Activated CD4-positive, alpha-beta T cell treated with anti-CD3 and anti-CD28 coated beads for 36 hours (primary cell): ENCODE measurements around the gene MEX3B. TPM values are rescaled to one million over a fixed set of nuclear protein-coding genes. Genes with fewer than 3 reads are reported as not detected.

Experiments used
- ATAC-seq: fragments of 200-7000 bp; cut with Tn5 transposase; one replicate; pipeline ENCODE4 v1.10.0; 2021; ENCODE audit warnings: mild to moderate bottlenecking, moderate library complexity
- CTCF ChIA-PET: fragments of 350-600 bp; sonication (Branson Sonifier 250); formaldehyde crosslinking; loops from one replicate; lab custom pipeline; 2021; ENCODE audit warnings: antibody characterized with exemption; lab: Charles Lee
- POLR2A ChIA-PET: fragments of 350-600 bp; sonication (Branson Sonifier 250); formaldehyde crosslinking; loops from one replicate; lab custom pipeline; 2021; ENCODE audit warnings: antibody characterized with exemption, inconsistent platforms; lab: Charles Lee
- DNase-seq: peaks from one replicate; pipeline ENCODE4 v3.0.0-alpha.2; 2020
- H3K27ac Mint-ChIP-seq: one replicate; pipeline ENCODE4 v1.8.0; 2021; ENCODE audit warnings: mixed read lengths
- H3K27me3 Mint-ChIP-seq: one replicate; pipeline ENCODE4 v1.8.0; 2021; ENCODE audit warnings: mixed read lengths
- H3K36me3 Mint-ChIP-seq: one replicate; pipeline ENCODE4 v1.8.0; 2021; ENCODE audit warnings: low read depth, mixed read lengths
- H3K4me1 Mint-ChIP-seq: one replicate; pipeline ENCODE4 v1.8.0; 2021; ENCODE audit warnings: mixed read lengths
- H3K4me3 Mint-ChIP-seq: one replicate; pipeline ENCODE4 v1.8.0; 2021; ENCODE audit warnings: mild to moderate bottlenecking, moderate library complexity, mixed read lengths
- H3K9me3 Mint-ChIP-seq: one replicate; pipeline ENCODE4 v1.8.0; 2021; ENCODE audit warnings: low read depth, mixed read lengths
- intact Hi-C, 2 experiments: fragments of 100-400 bp; cut with DNase I in 1 of 2; cut with micrococcal nuclease in 1 of 2; formaldehyde crosslinking; loops; one replicate each; pipeline versions ENCODE4 v1.14.2 to v1.15.1; 2022 to 2024; cut with DNase I, micrococcal nuclease
- total RNA-seq, 2 experiments: library from RNA; stranded (reverse); gene quantifications; one replicate each; pipeline ENCODE4 v1.2.3, GENCODE V29; 2021

MEX3B gene
- total RNA-seq, 2 experiments from 2014 or later, result 1.2 to 1.3 TPM

- Mint-ChIP-seq H3K4me1 (peaks cover 12% of the 10 kb centered on the region), H3K27me3 (peaks cover 21% of the 10 kb centered on the region), H3K27ac (no peak overlapping the region), H3K36me3 (no peaks in the 10 kb centered on the region), H3K9me3 (no peaks in the 10 kb centered on the region), H3K4me3 (peak overlapping the region; percentile 66)
- intact Hi-C loops, result loop anchor here (1.0 to 10.0 kb wide), 12 partner anchors 151 to 1893 kb away; partner anchors contain the start of genes EFL1 (in 2 of the 2), SAXO2 (in 2 of the 2), BTBD1 (in 1 of the 2) and FAH (in 1 of the 2)
- ATAC-seq, result no peak
- POLR2A ChIA-PET, result interaction anchor here (0.8 to 1.3 kb wide), 2 partner anchors 631 to 751 kb away, joined by 3 read pairs; no protein-coding TSS in a partner anchor
- CTCF ChIA-PET, result interaction anchor here (0.7 kb wide), 1 partner anchor 55 kb away, joined by 3 read pairs; no protein-coding TSS in a partner anchor
- DNase-seq, result no peak
These were observed 1.9 kb upstream of the MEX3B start for GRCh38 chr15:82047453-82048400.

DNA sequence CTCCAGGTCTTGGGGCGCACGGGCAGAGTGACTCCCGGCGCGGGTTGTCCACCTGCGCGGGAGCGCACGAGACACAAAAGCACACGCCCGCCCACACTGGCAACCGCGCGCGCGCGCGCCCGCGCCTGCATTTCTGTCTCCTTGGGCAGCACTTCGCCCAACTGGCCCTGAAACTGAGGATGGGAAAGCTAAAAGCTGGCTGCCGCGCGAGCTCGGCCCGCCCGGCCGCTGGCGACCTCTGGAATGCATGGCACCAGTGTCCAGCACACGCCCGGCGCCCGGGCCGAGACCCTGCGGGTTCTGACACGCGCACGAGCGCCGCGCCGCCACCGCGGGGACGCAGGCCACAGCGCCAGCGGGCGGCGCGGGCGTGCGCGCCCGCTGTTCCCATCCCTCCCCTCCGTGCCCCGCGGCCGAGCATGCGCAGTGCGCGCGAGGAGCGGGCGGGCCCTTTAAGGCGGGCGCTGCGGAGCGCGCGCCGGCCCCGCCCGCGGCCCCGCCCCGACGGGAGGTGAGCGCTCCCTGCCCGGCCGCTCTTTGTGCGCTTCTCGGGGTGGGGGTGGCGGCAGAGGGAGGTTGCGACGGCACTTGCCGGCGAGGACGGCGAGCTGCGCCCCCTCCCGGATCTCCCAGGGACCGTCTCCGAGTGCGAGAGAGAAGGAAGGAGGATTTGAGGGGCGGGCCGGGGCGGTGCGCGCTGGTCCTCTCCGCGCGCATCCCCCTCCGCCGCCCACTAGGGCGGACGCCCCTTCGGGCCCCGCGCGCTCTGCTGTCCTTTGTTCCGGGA is 1.0 kb upstream of the MEX3B start:
- peak; percentile 95 for DNase-seq
- peak overlapping the region; percentile 81 for H3K4me3 Mint-ChIP-seq
- H3K36me3 Mint-ChIP-seq, result no peaks in the 10 kb centered on the region
- ATAC-seq, result peak; percentile 77
- H3K4me1 Mint-ChIP-seq, result peaks cover 12% of the 10 kb centered on the region
- POLR2A ChIA-PET, result interaction anchor here (1.3 kb wide), 1 partner anchor 750 kb away, joined by 3 read pairs; no protein-coding TSS in a partner anchor
- CTCF ChIA-PET, result interaction anchor here (0.6 to 0.8 kb wide), 3 partner anchors 54 to 587 kb away, joined by 3 to 4 read pairs (median 3); no protein-coding TSS in a partner anchor
- H3K27me3 Mint-ChIP-seq, result peaks cover 21% of the 10 kb centered on the region
- H3K27ac Mint-ChIP-seq, result peak overlapping the region; percentile 85
- intact Hi-C loops, result loop anchor here (1.0 to 10.0 kb wide), 14 partner anchors 152 to 1892 kb away; partner anchors contain the start of genes EFL1 (in 2 of the 2), SAXO2 (in 2 of the 2), BTBD1 (in 1 of the 2) and FAH (in 1 of the 2)
- H3K9me3 Mint-ChIP-seq, result no peaks in the 10 kb centered on the region

- peaks cover 21% of the 10 kb centered on the region for H3K27me3 Mint-ChIP-seq
- no peak for ATAC-seq
- peak; percentile 53 for DNase-seq
- no peaks in the 10 kb centered on the region for H3K36me3 Mint-ChIP-seq
- intact Hi-C loops, result loop anchor here (5.0 to 10.0 kb wide), 5 partner anchors 217 to 1891 kb away; partner anchors contain the start of genes BTBD1 (in 1 of the 2), EFL1 (in 1 of the 2), FAH (in 1 of the 2) and SAXO2 (in 1 of the 2)
- ChIA-PET CTCF (interaction anchor here (0.6 kb wide), 1 partner anchor 711 kb away, joined by 3 read pairs; no protein-coding TSS in a partner anchor), POLR2A (no interaction called here)
- H3K27ac Mint-ChIP-seq, result no peak overlapping the region
- peaks cover 12% of the 10 kb centered on the region for H3K4me1 Mint-ChIP-seq
- H3K9me3 Mint-ChIP-seq, result no peaks in the 10 kb centered on the region
- peak overlapping the region; percentile 81 for H3K4me3 Mint-ChIP-seq
These were observed 483 bp downstream of the MEX3B start for GRCh38 chr15:82045179-82045891.

- ATAC-seq, result no peak
These were observed 1.2 kb downstream of the MEX3B start for GRCh38 chr15:82044373-82045178.

DNA sequence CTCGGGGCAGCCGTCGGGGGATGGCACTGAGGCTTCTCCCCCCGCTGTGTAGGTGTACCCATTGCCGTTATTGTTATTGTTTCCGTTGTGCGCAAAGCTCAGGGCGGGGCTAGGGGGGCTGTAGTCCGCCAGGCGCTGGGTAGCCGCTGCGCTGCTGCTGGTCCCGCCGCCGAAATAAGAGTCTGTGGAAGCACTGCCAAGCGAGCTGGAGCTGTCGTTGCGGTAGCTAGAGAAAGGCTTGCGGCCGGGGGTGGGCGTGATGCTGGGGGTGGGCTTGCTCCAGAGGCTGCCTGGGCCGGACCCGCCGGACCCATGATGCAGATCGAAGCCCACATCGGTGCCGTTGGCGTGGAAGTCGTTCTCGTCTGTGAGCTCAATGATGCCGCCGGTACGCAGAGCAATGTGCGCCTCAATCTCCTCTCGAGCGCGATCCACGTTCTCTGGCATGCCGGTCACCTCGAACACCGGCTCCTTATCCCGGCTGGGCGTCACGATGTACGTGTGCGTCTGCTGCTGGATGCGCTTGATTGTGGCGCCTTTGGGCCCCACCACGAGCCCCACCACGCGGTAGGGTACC is 1.9 kb downstream of the MEX3B start:
- ATAC-seq (no peak), DNase-seq (no peak)
- H3K27ac Mint-ChIP-seq, result no peak overlapping the region
- intact Hi-C loops, result loop anchor here (10.0 kb wide), 2 partner anchors 749 to 1889 kb away; partner anchors contain the start of gene FAH (in 1 of the 2)
- no peaks in the 10 kb centered on the region for H3K36me3 Mint-ChIP-seq
- ChIA-PET CTCF (interaction anchor here (1.1 kb wide), 1 partner anchor 29 kb away, joined by 3 read pairs; no protein-coding TSS in a partner anchor), POLR2A (no interaction called here)
- H3K9me3 Mint-ChIP-seq, result no peaks in the 10 kb centered on the region
- H3K4me3 Mint-ChIP-seq, result peak overlapping the region; percentile 81
- H3K4me1 Mint-ChIP-seq, result peaks cover 12% of the 10 kb centered on the region
- peaks cover 18% of the 10 kb centered on the region for H3K27me3 Mint-ChIP-seq

More at GRCh38 chr15:82044373-82045178, 1.2 kb downstream of the MEX3B start:
- intact Hi-C loops, result loop anchor here (5.0 to 10.0 kb wide), 5 partner anchors 218 to 1890 kb away; partner anchors contain the start of genes BTBD1 (in 1 of the 2), EFL1 (in 1 of the 2), FAH (in 1 of the 2) and SAXO2 (in 1 of the 2)
- ChIA-PET POLR2A (no interaction called here), CTCF (no interaction called here)
- peak overlapping the region; percentile 81 for H3K4me3 Mint-ChIP-seq
- DNase-seq, result peak; percentile 61
- H3K27me3 Mint-ChIP-seq, result peaks cover 19% of the 10 kb centered on the region
- peaks cover 12% of the 10 kb centered on the region for H3K4me1 Mint-ChIP-seq
- H3K9me3 Mint-ChIP-seq, result no peaks in the 10 kb centered on the region
- no peaks in the 10 kb centered on the region for H3K36me3 Mint-ChIP-seq
- H3K27ac Mint-ChIP-seq, result no peak overlapping the region

DNA sequence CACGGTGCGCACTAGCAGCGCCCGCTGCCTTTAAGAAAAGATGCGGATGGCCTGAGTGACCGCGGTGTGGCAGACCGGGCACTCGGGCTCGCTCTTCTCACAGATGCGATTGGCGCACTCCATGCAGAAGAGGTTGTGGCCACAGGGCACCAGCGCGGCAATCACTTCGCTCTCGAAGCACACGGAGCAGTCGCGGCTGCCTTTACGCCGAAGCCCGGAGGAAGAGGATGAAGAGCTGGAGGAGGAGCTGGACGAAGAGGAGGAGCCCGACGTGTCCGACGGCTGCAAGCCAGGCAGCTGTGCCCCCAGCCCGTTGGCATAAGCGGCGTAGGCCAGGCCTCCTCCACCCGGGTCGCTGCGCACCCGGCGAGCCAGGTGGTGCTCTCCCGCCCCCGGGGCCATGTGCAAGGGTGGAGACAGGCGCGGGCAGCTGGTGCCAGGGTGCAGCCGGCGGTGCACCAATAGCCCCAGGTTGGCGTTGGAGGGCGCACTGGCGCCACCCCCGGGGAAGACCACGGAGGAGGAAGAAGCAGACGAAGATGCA is 2.6 kb downstream of the MEX3B start:
- ATAC-seq, result no peak
- Mint-ChIP-seq H3K27me3 (peaks cover 13% of the 10 kb centered on the region), H3K4me1 (peaks cover 12% of the 10 kb centered on the region), H3K4me3 (peak overlapping the region; percentile 34), H3K27ac (no peak overlapping the region), H3K36me3 (no peaks in the 10 kb centered on the region), H3K9me3 (no peaks in the 10 kb centered on the region)
- intact Hi-C loops, result loop anchor here (10.0 kb wide), 2 partner anchors 748 to 1888 kb away; partner anchors contain the start of gene FAH (in 1 of the 2)
- peak; percentile 4 for DNase-seq
- POLR2A ChIA-PET, result no interaction called here
- CTCF ChIA-PET, result interaction anchor here (1.1 kb wide), 1 partner anchor 28 kb away, joined by 3 read pairs; no protein-coding TSS in a partner anchor

DNA sequence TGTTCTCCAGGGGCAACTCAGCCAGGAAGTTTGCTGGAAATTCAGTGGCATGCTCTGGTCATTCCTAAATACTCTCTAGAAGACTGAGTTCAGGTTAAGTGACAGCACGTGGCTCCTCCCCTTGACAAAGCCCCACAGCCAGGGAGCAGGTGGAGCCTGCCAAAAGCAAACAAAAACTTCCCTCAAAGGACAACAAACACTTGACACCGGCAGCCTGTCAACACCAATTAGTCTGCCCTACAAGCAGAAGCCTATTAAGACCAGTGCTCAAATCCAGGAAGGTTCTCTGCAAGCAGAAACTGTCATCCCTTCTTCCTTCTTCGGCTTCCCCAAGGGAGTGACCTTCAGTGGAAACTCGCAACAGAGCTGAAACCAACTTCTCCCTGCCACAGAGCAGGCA is 5.0 kb downstream of the MEX3B start:
- Mint-ChIP-seq H3K27ac (no peak overlapping the region), H3K9me3 (no peaks in the 10 kb centered on the region), H3K4me3 (no peak overlapping the region), H3K36me3 (no peaks in the 10 kb centered on the region), H3K4me1 (peaks cover 7% of the 10 kb centered on the region), H3K27me3 (peaks cover 5% of the 10 kb centered on the region)
- DNase-seq (no peak), ATAC-seq (no peak)
- intact Hi-C loops, result loop anchor here (10.0 kb wide), 2 partner anchors 746 to 1886 kb away; partner anchors contain the start of gene FAH (in 1 of the 2)
- CTCF ChIA-PET, result interaction anchor here (1.1 kb wide), 1 partner anchor 8 kb away, joined by 3 read pairs; no protein-coding TSS in a partner anchor
- POLR2A ChIA-PET, result no interaction called here

DNA sequence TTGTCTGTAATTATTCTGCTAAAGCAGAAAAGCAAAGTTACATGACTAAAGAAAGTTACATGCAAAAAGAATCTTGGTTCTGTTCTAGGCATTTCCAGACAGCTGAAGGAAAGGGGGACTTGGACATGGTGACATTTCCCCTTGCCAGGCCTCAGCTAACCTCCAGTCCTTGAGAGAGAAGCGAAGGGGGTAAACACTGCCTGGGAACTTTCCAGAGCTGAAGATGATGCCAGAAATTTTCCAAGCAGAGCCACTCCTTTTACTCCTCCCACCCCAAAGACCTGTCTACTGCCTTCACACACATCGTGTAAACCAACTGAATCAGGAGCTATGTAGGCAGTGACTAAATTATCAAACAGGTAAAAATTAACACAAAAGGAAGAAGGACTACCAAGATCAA is 5.4 kb downstream of the MEX3B start:
- ATAC-seq (no peak), DNase-seq (no peak)
- H3K36me3 Mint-ChIP-seq, result no peaks in the 10 kb centered on the region
- ChIA-PET CTCF (interaction anchor here (1.1 kb wide), 1 partner anchor 9 kb away, joined by 3 read pairs; no protein-coding TSS in a partner anchor), POLR2A (no interaction called here)
- H3K27me3 Mint-ChIP-seq, result peaks cover 5% of the 10 kb centered on the region
- intact Hi-C loops, result loop anchor here (10.0 kb wide), 2 partner anchors 746 to 1886 kb away; partner anchors contain the start of gene FAH (in 1 of the 2)
- H3K27ac Mint-ChIP-seq, result no peak overlapping the region
- H3K4me3 Mint-ChIP-seq, result no peak overlapping the region
- H3K4me1 Mint-ChIP-seq, result peaks cover 7% of the 10 kb centered on the region
- H3K9me3 Mint-ChIP-seq, result no peaks in the 10 kb centered on the region

DNA sequence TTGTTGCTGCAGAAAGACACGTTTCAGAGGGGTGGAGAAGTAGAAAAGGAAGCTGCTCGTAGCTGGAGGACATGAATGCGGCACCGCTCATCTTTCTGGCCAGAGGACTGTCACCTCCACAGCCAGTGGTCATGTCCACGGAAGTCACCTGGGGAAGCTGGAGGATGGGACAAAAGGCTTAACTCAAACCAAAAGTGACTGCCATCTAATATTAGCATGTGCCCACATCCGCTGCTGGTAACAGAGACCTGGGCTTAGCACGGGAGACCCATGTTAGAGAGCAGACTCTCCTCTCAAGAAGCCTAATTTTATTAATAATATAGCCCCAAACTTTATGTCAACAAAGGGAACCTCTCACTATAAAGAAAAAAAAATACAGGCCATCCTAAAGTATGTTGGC is 5.9 kb downstream of the MEX3B start:
- no peak overlapping the region for H3K27ac Mint-ChIP-seq
- no peak for DNase-seq
- no peak overlapping the region for H3K4me3 Mint-ChIP-seq
- H3K36me3 Mint-ChIP-seq, result no peaks in the 10 kb centered on the region
- peaks cover 5% of the 10 kb centered on the region for H3K27me3 Mint-ChIP-seq
- intact Hi-C loops, result loop anchor here (10.0 kb wide), 2 partner anchors 745 to 1885 kb away; partner anchors contain the start of gene FAH (in 1 of the 2)
- ChIA-PET CTCF (interaction anchor here (0.7 to 1.1 kb wide), 2 partner anchors 9 to 27 kb away, joined by 3 read pairs; no protein-coding TSS in a partner anchor), POLR2A (no interaction called here)
- ATAC-seq, result no peak
- peaks cover 6% of the 10 kb centered on the region for H3K4me1 Mint-ChIP-seq
- H3K9me3 Mint-ChIP-seq, result no peaks in the 10 kb centered on the region
